ENCODE results near the gene STPG4. TPM values are rescaled to one million over a fixed set of nuclear protein-coding genes. Genes with fewer than 3 reads are reported as not detected.

Gene STPG4
- total and polyA plus RNA-seq, 4 donors: 0.06 to 1.0 (median 0.20) TPM

- no peak for ATAC-seq (ENCODE audit: insufficient read depth, low FRiP score)
- Histone ChIP-seq H3K9ac (ENCODE audit: insufficient read depth in 1 of 2, low read length in 2 of 2) (no peak overlapping the region), H3K27ac (ENCODE audit: low read depth in 1 of 2, low read length in 1 of 2) (peak overlapping the region in 1 of 2 donors; percentile 69), H3K27me3 (ENCODE audit: control insufficient read depth in 3 of 3, insufficient read depth in 3 of 3, low read length in 2 of 3) (no peaks in the 10 kb centered on the region), H3K9me3 (ENCODE audit: control insufficient read depth in 4 of 4, insufficient read depth in 3 of 4, low read length in 3 of 4) (no peaks in the 10 kb centered on the region), H3K4me1 (ENCODE audit: control insufficient read depth in 5 of 5, insufficient read depth in 5 of 5, low read length in 5 of 5) (peaks cover 21 to 50% (median 24%) of the 10 kb centered on the region in 5 donors), H3K4me3 (no peak overlapping the region), H3K36me3 (ENCODE audit: control insufficient read depth in 4 of 4, insufficient read depth in 4 of 4, low read length in 4 of 4) (peaks cover 0 to 12% (median 5%) of the 10 kb centered on the region in 4 donors)
- peak; percentile 37 to 57 (median 48) for DNase-seq
- WGBS, 2 donors: 44 to 54% methylated on average over 4 of the region's 4 CpGs
- no peak for TF ChIP-seq CTCF (IDR thresholded peaks at IDR 0.05; ENCODE audit: control extremely low read depth, extremely low read depth)
Observed at GRCh38 chr2:47065771-47066380, 89.2 kb downstream of the STPG4 start.

GRCh38 chr2:47065343-47065742 is 89.8 kb downstream of the STPG4 start:
- DNase-seq (no peak), ATAC-seq (ENCODE audit: insufficient read depth, low FRiP score) (no peak)
- H3K4me3 ChIP-seq: no peak overlapping the region
- H3K4me1 ChIP-seq (ENCODE audit: control insufficient read depth in 5 of 5, insufficient read depth in 5 of 5, low read length in 5 of 5): peaks cover 21 to 45% (median 24%) of the 10 kb centered on the region in 5 donors
- H3K27me3 ChIP-seq (ENCODE audit: control insufficient read depth in 3 of 3, insufficient read depth in 3 of 3, low read length in 2 of 3): no peaks in the 10 kb centered on the region
- H3K36me3 ChIP-seq (ENCODE audit: control insufficient read depth in 4 of 4, insufficient read depth in 4 of 4, low read length in 4 of 4): peaks cover 0 to 15% (median 5%) of the 10 kb centered on the region in 4 donors
- H3K9me3 ChIP-seq (ENCODE audit: control insufficient read depth in 4 of 4, insufficient read depth in 3 of 4, low read length in 3 of 4): no peaks in the 10 kb centered on the region
- 52 to 60% methylated on average over 3 of the region's 3 CpGs for WGBS, 2 donors
- no peak overlapping the region for H3K9ac ChIP-seq (ENCODE audit: insufficient read depth in 1 of 2, low read length in 2 of 2)
- no peak for TF ChIP-seq CTCF (IDR thresholded peaks at IDR 0.05; ENCODE audit: control extremely low read depth, extremely low read depth)
- peak overlapping the region in 1 of 2 donors; percentile 69 for H3K27ac ChIP-seq (ENCODE audit: low read depth in 1 of 2, low read length in 1 of 2)

- ATAC-seq (ENCODE audit: insufficient read depth, low FRiP score) (no peak), DNase-seq (no peak)
- peak overlapping the region in 1 of 2 donors; percentile 55 for H3K27ac ChIP-seq (ENCODE audit: low read depth in 1 of 2, low read length in 1 of 2)
- H3K4me3 ChIP-seq: no peak overlapping the region
- peaks cover 11 to 32% (median 15%) of the 10 kb centered on the region in 5 donors for H3K4me1 ChIP-seq (ENCODE audit: control insufficient read depth in 5 of 5, insufficient read depth in 5 of 5, low read length in 5 of 5)
- no peak overlapping the region for H3K9ac ChIP-seq (ENCODE audit: insufficient read depth in 1 of 2, low read length in 2 of 2)
- WGBS, 2 donors: 87 to 92% methylated on average over 5 of the region's 5 CpGs
- peaks cover 0 to 17% (median 5%) of the 10 kb centered on the region in 4 donors for H3K36me3 ChIP-seq (ENCODE audit: control insufficient read depth in 4 of 4, insufficient read depth in 4 of 4, low read length in 4 of 4)
- H3K27me3 ChIP-seq (ENCODE audit: control insufficient read depth in 3 of 3, insufficient read depth in 3 of 3, low read length in 2 of 3): no peaks in the 10 kb centered on the region
- H3K9me3 ChIP-seq (ENCODE audit: control insufficient read depth in 4 of 4, insufficient read depth in 3 of 4, low read length in 3 of 4): no peaks in the 10 kb centered on the region
- no peak for TF ChIP-seq CTCF (IDR thresholded peaks at IDR 0.05; ENCODE audit: control extremely low read depth, extremely low read depth)
Observed at GRCh38 chr2:47064106-47064505, 91.0 kb downstream of the STPG4 start.

All from lung (tissue), 12 donors.